ENCODE data around the gene CHST15. TPM values are rescaled to one million over a fixed set of nuclear protein-coding genes. Genes with fewer than 3 reads are reported as not detected.

CHST15 gene
- total and polyA plus RNA-seq, 2 of the 8 experiments (the other 6 are each of a cell fraction or from before 2014, with no cell fraction given): 8.8 to 9.1 TPM

DNA sequence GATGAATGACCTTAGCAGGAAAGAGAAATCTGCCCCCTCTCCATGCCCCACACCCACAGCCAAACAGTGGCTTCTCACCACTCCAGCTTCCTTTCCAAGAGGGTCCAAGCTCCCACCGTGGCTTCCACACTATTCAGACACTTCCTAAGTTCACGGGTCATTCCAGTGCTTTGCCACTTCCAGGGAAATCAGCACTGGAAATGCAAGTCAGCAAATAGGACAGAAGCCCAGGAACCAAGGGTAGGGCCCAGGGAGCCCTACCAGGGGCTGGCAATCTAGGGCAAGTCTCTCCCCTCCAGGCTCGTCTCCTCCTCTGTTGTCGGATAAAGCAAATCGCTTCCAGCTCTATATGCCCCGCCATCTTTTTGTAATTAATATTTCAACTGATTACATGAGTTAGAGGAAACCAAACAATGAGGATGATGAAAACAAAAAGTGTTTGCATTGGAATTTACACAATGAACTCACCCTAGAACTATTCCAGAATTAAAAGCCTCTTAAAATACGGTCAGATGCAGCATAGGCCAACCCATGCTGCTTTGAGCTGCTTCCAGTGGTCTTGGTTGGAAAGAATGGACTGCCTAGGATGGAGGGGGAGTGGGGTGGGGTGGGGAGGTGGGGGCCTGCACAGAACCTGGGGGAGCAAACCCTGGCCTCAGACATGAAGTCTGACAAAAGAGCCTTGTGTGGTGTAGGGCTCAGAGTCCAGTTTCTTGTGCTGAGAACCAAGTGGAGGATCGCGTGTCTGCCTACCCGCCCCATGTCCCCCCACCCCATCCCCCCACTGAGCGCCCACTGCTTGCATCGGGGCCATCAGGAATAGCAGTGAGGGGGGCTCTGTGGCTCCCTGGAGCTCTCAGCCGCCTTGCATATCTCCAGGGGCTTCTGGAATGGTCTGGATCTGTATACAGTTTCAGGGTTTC, 127.2 kb downstream of the CHST15 start (continued):
- TF ChIP-seq RNF2 (IDR thresholded peaks at IDR 0.05; ENCODE audit: borderline replicate concordance, low read depth, low read length, missing control alignments, poor library complexity, severe bottlenecking): no peak
- no peak for TF ChIP-seq NRF1 (IDR thresholded peaks at IDR 0.05; ENCODE audit: low read depth, low read length)
- no peak for TF ChIP-seq KDM1A (IDR thresholded peaks at IDR 0.05; ENCODE audit: borderline replicate concordance, low read length)
- TF ChIP-seq BACH1 (IDR thresholded peaks at IDR 0.05; ENCODE audit: low read length): no peak
- no peak for TF ChIP-seq JUND (IDR thresholded peaks at IDR 0.05; ENCODE audit: low read length)
- TF ChIP-seq, protein P1, sequence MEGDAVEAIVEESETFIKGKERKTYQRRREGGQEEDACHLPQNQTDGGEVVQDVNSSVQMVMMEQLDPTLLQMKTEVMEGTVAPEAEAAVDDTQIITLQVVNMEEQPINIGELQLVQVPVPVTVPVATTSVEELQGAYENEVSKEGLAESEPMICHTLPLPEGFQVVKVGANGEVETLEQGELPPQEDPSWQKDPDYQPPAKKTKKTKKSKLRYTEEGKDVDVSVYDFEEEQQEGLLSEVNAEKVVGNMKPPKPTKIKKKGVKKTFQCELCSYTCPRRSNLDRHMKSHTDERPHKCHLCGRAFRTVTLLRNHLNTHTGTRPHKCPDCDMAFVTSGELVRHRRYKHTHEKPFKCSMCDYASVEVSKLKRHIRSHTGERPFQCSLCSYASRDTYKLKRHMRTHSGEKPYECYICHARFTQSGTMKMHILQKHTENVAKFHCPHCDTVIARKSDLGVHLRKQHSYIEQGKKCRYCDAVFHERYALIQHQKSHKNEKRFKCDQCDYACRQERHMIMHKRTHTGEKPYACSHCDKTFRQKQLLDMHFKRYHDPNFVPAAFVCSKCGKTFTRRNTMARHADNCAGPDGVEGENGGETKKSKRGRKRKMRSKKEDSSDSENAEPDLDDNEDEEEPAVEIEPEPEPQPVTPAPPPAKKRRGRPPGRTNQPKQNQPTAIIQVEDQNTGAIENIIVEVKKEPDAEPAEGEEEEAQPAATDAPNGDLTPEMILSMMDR (IDR thresholded peaks at IDR 0.05; ENCODE audit: control extremely low read depth in 1 of 3, insufficient read depth in 1 of 3, low read depth in 1 of 3, low read length in 3 of 3): no peak
- TF ChIP-seq, protein P2, sequence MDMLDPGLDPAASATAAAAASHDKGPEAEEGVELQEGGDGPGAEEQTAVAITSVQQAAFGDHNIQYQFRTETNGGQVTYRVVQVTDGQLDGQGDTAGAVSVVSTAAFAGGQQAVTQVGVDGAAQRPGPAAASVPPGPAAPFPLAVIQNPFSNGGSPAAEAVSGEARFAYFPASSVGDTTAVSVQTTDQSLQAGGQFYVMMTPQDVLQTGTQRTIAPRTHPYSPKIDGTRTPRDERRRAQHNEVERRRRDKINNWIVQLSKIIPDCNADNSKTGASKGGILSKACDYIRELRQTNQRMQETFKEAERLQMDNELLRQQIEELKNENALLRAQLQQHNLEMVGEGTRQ (IDR thresholded peaks at IDR 0.05; ENCODE audit: low read length): no peak
- TF ChIP-seq MAFK (IDR thresholded peaks at IDR 0.05; ENCODE audit: low read depth, low read length): no peak
- TF ChIP-seq, protein P3, sequence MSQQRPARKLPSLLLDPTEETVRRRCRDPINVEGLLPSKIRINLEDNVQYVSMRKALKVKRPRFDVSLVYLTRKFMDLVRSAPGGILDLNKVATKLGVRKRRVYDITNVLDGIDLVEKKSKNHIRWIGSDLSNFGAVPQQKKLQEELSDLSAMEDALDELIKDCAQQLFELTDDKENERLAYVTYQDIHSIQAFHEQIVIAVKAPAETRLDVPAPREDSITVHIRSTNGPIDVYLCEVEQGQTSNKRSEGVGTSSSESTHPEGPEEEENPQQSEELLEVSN (IDR thresholded peaks at IDR 0.05): no peak
- TF ChIP-seq TBP (IDR thresholded peaks at IDR 0.05; ENCODE audit: low read depth, low read length): no peak
